GM19468 (cell line): ENCODE data around the gene SCAANT1.
A peak's percentile ranks its signal among the peaks of the same experiment; 100 is the strongest.

Experiments used
- ATAC-seq: cut with Tn5 transposase; IDR thresholded peaks from one replicate; pipeline ENCODE4 v1.9.1; 2021; ENCODE audit warnings: mild to moderate bottlenecking, moderate library complexity, moderate number of reproducible peaks; ENCODE audit not compliant: unreplicated experiment; ENCODE audit errors: extremely low read depth

Gene SCAANT1

DNA sequence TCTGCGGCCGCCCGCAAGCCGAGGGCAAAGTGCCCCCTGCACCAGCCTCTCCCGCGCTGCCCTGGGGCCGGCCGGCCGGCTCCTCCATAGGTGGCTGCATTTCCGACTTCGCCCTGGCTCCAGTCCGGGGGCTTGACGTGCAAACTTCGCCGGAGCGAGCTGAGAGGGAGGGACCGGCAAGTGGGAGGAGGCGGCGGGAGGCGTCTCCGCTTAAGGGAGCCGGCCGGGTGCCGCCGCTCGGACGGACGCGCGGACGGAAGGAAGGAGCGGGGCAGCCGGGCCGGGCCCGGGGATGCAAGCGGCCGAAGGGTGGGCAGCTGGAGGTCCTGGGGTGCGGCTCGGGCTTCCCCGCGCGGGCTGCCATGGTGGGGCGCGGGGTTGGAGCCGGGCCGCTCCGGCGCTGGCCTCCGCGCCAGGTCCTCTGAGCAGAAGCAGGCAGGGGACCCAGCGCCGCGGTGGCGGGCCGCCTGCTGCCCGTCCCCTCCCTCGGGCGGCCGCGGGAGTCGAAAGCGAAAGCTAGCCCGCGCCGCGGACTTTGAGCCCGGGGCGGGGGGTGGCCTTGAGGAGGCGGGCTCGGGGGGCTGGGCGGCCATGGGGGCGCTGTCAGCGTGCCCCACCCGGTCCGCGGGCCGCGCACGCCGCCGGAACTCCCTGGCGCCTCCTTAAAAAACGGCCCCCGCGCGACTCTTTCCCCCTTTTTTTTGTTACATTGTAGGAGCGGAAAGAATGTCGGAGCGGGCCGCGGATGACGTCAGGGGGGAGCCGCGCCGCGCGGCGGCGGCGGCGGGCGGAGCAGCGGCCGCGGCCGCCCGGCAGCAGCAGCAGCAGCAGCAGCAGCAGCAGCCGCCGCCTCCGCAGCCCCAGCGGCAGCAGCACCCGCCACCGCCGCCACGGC is at the start of gene SCAANT1:
SCAANT1 (minus strand) TSS at position 511 of the 895 bp plus-strand sequence.
- ATAC-seq = peak; percentile 70

DNA sequence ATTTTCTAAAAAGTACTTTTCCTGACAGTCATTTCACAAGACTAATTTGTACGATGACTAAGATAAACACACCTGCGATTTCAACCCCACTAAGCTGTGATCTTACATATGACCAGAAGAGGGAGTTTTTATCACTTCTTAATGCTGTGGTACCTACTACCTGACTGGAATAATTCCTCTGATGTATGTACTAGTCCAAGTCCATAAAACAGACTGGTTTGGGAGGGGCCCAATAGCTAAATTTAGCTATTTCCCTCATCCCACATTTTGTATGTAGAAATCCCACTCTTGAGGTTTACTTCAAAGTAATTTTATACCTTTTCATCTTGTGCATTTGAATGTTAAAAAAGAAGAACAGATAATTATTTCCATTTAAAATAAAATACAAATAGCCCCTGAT is 49.7 kb upstream of the SCAANT1 start:
- peak; percentile 97 for ATAC-seq

DNA sequence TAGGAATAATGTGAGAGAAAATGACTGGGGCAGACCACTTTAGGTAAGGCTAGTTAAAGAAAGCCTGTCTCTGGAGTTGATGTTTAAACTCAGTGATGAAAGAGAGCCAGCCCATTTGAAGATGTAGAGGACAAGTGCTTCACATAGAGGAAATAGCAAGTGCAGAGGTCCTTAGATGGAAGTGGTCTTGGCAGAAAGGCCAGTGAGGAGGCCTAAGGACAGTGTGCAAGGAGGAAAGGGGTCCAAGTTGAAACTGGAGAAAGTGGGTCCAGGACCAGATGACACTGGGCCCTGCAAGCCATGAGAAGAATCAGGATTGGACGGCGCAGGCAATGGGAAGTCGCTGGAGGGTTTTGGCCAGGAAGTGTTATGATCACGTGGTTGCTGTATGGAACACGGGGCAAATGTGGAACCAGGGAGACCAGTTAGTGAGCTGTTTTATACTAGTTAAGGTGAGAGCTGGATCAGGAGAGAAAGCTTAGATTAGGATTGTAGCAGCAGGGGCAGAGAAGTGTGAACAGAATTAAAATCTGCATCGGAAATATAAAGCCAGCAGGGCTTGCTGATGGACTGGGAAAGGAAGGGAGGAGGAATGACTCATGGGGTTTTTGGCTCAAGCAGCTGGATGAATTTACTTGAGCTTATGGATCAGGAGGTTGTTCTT is 48.0 kb upstream of the SCAANT1 start:
- ATAC-seq = no peak

DNA sequence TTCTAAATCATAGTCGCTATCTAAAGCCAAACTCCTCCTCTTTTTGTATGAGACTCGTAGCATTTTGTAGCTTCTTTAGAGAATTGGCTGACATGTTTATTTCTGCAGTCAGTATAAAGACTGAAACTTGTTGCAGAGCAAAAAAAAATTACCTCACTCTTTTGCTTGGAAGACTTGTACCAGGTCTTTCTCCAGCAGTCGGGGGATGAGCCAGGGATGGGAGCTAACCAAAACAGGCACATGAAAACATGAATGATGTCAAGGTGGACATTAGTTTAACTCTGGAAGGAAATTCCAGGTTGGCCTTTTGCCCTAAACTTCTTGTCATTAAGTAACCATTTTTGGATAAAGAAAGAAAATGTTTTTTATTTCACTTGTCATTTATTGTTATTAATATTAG is 47.0 kb upstream of the SCAANT1 start:
- no peak for ATAC-seq

DNA sequence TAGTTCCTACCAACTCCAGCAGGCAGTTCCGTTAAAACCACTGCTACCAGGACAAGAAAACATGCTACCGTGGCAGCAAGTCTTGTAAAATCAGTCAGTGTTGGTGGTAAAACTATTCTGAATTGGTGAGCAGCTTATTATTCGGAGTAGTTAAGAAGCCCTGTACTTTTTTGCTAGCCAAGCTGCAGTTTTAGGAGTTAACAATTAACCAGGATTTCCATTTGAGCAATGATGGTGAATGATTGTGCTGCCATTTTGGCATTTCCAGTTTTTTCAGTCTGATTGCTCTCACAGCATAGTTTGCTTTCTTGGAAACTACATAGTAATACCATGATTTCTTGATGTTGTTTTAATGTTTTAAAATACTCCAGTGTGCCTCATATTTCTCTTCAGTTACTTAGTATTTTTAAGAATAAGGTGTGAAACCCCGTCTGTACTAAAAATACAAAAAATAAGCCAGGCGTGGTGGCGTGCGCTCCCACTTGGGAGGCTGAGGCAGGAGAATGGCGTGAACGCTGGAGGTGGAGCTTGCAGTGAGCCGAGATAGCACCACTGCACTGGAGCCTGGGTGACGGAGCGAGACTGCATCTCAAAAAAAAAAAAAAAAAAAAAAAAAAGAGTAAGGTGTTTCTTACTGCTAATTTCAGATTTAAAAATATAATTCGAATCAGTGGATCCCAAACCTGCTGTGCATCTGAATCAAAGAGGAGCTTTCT is 43.8 kb upstream of the SCAANT1 start:
- no peak for ATAC-seq

DNA sequence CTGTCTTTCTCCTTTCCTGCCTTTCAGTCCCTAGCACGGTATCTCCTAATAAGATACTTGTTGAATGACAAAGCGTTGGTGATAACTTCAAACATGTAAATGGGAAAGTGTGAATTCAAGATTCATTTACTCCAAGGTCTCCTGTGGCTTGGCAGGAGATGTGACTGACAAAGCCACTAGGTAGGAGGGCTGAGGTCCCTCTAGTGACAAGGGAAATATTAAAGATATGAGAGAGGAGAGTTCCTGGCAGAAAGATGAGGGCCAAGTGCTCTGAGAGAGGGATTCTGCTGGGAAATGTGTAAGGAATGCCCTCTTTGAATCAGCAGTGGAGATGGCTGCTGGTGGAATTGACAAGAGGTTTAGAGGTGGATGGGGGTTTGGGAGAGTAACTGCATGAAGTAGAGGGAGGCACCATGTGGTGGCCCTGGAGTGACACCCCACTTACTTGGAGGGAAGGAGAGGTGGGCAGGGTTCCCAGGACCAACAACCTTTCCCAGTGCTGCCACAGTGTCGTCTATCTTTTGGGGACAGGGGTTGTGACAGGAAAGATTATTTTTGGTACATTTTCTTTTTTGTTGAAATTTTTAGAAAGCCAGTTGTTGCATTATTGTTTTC is 43.0 kb upstream of the SCAANT1 start:
- no peak for ATAC-seq

DNA sequence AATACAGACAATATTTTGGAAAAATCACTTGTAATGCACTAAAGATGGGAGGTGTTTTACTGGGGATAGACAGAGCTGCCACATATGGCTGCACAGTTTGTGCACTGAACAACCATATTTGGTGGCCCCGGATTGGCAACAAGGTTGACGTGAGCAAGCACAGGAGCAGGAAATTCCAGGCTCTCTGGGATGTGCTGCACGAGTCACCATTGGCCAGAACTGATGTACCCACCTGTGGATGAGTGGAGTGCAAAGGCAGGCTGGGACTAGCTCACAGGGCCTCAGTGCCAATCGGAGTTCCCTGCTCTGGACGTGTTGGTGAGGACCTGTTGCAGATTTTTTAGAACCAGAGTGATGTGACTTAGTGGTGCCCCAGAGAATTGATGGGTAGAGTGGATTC is 42.0 kb upstream of the SCAANT1 start:
- no peak for ATAC-seq

DNA sequence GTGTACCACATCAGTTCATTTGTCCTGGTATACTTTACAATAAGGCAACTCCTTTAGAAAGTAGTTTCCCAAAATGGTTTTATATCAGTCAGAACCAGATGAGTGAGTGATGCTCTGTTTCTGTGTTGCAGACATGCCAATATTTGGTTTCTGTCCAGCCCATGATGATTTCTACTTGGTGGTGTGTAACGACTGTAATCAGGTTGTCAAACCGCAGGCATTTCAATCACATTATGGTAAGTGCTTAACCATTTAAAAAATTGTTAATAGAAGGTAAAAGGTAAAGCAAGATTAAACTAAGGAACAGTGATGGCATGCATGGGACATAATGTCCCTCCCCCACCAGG is 40.0 kb upstream of the SCAANT1 start:
- no peak for ATAC-seq

DNA sequence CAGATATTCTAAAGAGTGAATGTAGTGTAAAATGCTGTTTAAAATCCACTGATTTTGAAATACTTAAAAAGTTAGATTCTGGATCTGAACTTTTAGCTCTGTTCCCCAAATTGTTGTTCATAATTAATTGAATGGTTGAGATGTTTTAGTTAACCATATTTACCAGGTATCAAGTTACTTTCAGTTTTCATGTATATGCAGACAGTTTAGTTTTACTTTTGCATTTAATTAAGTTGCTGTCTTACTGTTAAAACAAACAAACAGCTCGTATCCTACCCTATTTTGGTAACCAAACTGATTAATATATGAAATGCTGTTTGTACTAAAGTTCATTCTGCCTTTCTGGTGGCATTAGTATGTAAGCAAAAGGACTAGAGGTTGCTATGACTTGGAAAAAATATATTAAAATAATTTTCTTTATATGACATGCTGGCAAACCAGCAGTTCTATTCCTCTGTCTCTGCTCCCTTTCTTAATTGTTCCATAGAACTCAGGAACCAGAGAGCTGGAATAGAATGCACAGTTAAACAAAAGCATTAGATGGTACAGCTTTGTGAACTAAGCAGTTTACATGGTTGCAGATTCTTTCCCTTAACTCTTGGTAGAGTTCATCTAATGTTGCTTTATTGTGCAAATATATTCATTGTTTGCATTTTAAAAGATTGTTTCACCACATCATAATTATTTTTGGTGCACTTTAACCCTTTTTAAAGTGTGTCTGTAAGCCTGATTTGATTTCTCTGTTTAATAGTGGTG is 39.5 kb upstream of the SCAANT1 start:
- ATAC-seq = peak; percentile 53

DNA sequence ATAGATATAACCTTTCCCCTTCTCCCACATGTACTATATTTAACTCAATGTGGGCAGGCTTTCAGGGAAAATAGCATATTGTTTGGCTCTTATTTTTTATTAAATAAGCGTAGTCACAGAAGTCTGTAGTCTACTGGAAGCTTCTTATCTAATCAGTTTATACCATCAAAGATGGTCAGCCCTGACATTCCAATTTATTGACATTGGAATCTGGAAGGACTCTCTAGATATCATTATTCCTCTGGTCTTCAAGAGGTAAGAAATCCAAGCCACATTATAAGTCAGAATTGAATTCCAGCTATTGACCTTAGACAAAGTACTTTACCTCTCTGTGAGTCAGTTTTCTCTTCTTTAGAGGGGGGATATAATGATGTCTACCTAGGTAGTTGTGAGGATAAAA is 38.5 kb upstream of the SCAANT1 start:
- ATAC-seq = no peak

DNA sequence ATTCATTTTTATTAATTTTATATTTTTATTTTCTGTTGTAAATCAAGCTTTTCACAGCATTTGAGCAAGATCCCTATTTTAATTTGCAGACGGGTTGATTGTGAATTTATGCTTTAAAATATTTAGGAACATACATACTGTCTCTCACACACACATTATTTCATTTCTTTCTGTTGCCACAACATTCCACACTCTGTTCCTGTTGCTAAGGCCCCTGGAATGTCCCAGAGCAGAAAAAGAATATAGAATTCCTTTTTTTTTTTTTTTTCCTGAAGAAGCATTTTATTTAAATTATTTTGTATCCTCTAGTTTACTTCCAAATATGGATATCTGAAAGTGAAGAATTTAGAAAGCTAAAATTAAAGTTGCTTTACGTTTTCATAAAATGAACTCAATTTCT is 36.8 kb upstream of the SCAANT1 start:
- ATAC-seq = no peak

DNA sequence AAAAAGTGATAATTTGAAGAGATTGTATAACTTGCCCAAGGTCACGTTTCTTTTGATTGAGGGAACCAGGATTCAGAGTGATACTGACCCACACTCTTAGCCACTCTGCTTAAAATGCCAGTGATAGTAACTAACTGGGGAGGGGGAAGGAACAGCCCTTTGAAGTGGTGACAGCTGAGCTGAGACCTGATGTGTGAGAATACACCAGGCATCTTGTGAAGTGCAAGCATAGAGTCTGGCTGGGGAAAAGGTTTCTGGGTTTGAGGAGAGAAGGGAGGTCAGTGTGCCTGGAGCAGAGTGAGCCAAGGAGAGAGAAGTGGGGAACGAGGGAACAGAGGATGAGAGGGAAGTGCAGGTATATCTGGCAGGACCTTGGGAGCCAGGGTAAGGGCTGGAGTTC is 35.4 kb upstream of the SCAANT1 start:
- ATAC-seq = no peak

DNA sequence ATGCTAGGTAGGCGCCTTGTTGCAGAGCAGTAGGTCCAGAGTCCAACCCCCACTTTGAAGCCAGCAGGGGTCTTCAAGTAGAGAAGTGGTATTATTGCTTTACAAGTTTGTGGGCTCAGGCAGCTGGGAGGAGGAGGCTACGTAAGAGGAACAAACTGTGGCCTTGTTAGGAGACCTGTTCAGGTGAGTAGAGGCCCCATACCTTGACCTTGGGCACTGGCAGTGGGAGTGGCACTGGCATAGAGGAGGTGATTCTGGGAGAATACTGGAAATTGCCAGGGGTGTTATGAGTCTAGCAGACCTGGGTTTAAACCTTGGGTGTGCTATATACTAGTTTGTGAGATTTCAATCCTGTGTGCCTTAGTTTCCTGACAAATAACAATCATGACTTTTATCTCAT is 34.6 kb upstream of the SCAANT1 start:
- ATAC-seq = no peak

DNA sequence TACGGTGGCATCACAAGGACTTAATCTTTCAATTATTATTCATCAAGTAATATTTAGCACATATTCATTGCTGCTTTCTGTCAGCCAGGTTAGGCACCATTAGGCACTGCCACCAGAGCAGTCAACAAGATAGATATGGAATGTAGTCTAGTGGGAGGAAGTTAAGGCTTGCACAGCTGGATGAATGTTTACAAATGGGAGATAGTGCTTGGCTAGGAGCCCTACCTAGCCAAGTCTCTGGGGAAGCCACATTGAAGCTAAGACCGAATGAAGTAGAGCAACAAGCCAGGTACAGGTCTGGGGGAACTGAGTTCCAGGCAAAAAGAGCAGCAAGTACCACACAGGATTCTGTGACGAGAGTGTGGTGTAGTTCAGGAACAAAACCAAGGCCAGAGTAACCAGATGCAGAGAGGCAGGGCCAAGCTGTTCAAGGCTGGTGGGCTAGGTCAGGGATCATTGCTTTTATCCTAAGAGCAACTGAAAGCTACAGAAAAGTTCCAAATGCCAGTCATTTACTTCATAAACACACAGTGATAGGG is 33.4 kb upstream of the SCAANT1 start:
- ATAC-seq = no peak

DNA sequence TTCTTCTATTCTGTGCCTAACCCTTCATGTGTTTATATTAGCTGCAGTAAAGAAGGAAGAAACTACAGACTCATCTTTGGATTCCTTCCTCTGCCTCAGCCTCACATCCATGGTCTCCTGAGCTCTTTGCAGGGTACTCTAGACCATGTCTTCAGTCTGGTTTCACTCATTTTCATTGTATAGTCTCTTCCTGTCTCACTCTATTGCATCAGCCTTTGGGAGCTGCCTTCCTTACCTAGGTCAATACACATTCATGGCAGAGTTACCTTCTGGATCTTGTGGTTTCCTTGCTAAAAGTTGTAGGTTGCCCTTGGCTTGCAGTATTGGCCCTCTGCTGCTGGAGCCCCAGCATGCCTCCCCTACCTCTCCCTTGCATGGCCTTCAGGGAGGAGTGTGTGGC is 31.5 kb upstream of the SCAANT1 start:
- ATAC-seq = no peak

DNA sequence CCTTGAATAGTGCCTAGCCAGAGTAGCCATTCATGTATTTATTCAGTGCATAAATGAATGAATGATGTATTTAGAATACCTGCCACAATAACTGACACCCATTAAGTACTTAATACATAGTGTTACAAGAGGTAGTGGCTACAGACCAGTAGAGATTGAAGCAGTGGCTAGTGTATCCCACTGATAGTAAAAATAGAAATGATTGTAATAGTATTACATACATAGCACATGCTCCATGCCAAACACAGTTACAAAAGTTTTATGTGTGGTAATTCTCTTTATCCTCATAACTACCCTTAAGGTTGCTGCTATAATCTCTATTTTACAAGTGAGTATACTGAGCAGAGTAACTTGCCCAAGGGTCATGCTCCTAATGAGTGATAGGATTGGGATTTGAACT is 30.3 kb upstream of the SCAANT1 start:
- no peak for ATAC-seq

DNA sequence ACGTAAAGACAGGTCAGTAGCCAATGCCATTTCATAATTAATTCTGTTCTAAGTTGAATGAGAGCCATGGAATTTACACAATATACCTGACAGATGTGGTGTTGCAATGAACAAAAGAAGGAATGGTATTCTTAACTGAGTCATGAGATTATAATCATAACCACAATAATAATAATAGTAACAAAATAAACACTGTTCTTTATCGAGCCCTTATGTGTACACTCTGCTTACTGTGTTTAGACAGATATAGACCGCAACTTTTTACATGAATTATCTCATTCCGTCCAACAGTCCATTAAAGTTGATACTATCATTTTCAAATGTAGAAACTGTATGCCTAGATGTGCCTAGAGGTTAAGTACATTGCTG is 28.2 kb upstream of the SCAANT1 start:
- no peak for ATAC-seq

DNA sequence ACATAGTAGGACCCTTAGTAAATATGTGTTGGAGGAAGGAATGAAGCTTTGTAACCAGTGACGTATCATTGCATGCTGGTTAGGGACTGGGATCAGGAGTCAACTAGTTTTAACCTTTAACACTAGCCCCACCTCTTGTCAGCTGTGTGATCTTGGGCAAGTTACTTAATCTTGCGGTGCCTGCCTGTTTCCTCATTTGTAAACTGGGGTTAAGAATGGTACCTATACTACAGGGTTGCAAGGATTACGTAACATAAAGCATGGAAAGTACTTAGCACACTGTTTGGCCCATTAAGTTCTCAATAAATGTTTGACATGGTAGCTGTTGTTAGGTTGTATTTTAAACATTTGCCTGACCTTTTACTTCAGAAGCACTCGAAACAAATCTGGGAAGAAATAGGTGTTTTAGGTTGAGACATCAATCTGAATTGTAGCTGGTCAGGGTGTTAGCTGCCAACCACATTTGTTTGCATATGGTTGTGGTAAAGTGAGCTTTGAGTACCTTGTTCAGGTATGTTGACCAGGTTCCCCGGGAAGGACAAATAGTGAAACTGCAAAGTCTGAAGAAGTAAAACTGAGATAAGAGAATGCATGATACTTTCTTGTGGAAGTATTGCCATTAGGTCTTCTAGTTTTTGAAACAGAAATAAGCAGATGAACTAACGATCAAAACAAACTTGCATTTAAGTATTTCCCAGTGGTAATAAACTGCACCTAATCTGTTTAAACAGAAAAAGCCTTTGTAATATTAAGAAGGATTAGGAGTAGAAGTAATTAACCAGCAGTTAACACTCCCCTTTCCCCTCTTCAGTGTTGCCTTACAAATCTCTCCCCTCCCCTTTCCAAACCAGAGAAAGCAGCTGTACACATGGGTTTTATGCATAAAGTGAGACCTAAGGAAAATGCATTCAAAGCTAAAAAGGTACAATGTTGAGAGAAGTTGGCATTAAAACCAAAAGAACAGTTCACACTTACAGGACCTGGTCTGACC is 25.8 kb upstream of the SCAANT1 start:
- peak; percentile 43 for ATAC-seq

DNA sequence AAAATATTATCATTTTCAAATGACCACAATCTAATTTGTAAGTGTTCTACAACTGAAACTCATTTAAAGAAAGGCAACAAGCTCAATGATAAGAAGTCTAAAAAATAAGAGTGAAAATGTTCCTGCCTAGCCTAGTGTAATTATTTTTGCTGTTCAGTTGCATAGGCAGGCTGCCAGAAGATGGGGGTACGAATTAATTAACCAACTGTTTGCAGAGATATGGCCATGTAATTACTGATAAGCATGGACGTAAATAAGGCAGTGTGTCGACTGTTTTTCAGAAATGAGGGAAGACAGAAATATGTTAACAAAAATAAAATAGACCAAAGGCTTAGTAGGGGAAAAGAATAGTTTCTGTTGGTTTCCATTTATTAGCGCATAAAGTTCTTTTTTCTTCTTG is 24.7 kb upstream of the SCAANT1 start:
- no peak for ATAC-seq
